HepG2 (cell line): ENCODE results near the gene LYST. TPM values are rescaled to one million over a fixed set of nuclear protein-coding genes. Genes with fewer than 3 reads are reported as not detected.

Experiments used
- CENPT ChIP-seq: sonication (generic); formaldehyde crosslinking; IDR thresholded peaks from 2 replicates; pipeline ENCODE4 v1.8.0; 2022; ENCODE audit warnings: low read depth, mild to moderate bottlenecking, moderate library complexity, missing genetic modification reagents
- KDM5A ChIP-seq: fragments of 200-600 bp; sonication (generic); IDR thresholded peaks from 2 replicates; pipeline ENCODE4 v1.7.0; 2018; ENCODE audit warnings: antibody characterized with exemption, mild to moderate bottlenecking, low read length, borderline replicate concordance
- MAZ ChIP-seq, 2 experiments: sonication (generic) in 1 of 2; formaldehyde crosslinking in 1 of 2; IDR thresholded peaks; 2 replicates each; pipeline versions ENCODE4 v1.5.0 to v1.6.1; 2012 to 2020; ENCODE audit warnings: low read depth in 2 of 2, mild to moderate bottlenecking in 2 of 2, borderline replicate concordance in 1 of 2, improper control_type of control experiment in 1 of 2, low read length in 1 of 2, missing genetic modification reagents in 1 of 2, moderate library complexity in 1 of 2
- NCOA1 ChIP-seq: sonication (generic); formaldehyde crosslinking; IDR thresholded peaks from 2 replicates; pipeline ENCODE4 v1.9.0; 2021; ENCODE audit warnings: missing genetic modification reagents
- NFIC ChIP-seq: IDR thresholded peaks from 2 replicates; pipeline ENCODE4 v1.6.1; 2012; ENCODE audit warnings: mild to moderate bottlenecking, low read length, inconsistent platforms
- PAF1 ChIP-seq: IDR thresholded peaks from 2 replicates; pipeline ENCODE4 v1.6.1; 2016; ENCODE audit warnings: missing genetic modification reagents, missing compliant biosample characterization
- SMARCC2 ChIP-seq: fragments of 450-650 bp; IDR thresholded peaks from 2 replicates; pipeline ENCODE4 v1.6.1; 2017; ENCODE audit warnings: antibody characterized with exemption, mild to moderate bottlenecking
- TGIF2 ChIP-seq: IDR thresholded peaks from 2 replicates; pipeline ENCODE4 v1.6.1; 2016; ENCODE audit warnings: control low read depth, missing compliant biosample characterization
- ZNF143 ChIP-seq: sonication (generic); formaldehyde crosslinking; IDR thresholded peaks from 2 replicates; pipeline ENCODE4 v1.4.0; 2020; ENCODE audit warnings: missing genetic modification reagents
- ZNF446 ChIP-seq: sonication (generic); formaldehyde crosslinking; IDR thresholded peaks from 2 replicates; pipeline ENCODE4 v1.5.0; 2020; ENCODE audit warnings: mild to moderate bottlenecking, missing genetic modification reagents
- ZNF598 ChIP-seq: sonication (generic); formaldehyde crosslinking; IDR thresholded peaks from 2 replicates; pipeline ENCODE4 v1.5.1; 2020; ENCODE audit warnings: mild to moderate bottlenecking, missing genetic modification reagents, borderline replicate concordance
- polyA plus RNA-seq, 8 experiments: library from polyadenylated mRNA; depleted of rRNA in 3 of 8; stranded (reverse) in 7 of 8; unstranded in 1 of 8; fragments of >200 nt; fragmentation: Illumina TruSeq in 4 of 8; extraction: Trizol in 4 of 8; gene quantifications; 2 replicates each; pipeline versions ENCODE4 v1.2.1 to v1.2.3, GENCODE V29; 2011 to 2016; ENCODE audit warnings: low read depth in 4 of 8, missing spikeins in 1 of 8, mixed read lengths in 1 of 8; ENCODE audit not compliant: insufficient read depth in 1 of 8
- total RNA-seq, 5 experiments: library from RNA; depleted of rRNA; stranded (reverse); fragments of >200 nt; fragmentation: Illumina TruSeq; extraction: Trizol; gene quantifications; 2 replicates each; pipeline ENCODE4 v1.2.3, GENCODE V29; 2016; ENCODE audit warnings: low read depth in 1 of 5
- TF ChIP-seq, protein P1 (sequence below): sonication (generic); formaldehyde crosslinking; conservative IDR thresholded peaks from 2 replicates; pipeline ENCODE4 v1.8.0; 2022; ENCODE audit warnings: missing genetic modification reagents
- TF ChIP-seq, protein P2 (sequence below): sonication (generic); formaldehyde crosslinking; IDR thresholded peaks from 2 replicates; pipeline ENCODE4 v1.4.0; 2020; ENCODE audit warnings: mild to moderate bottlenecking, missing genetic modification reagents, borderline replicate concordance
- TF ChIP-seq, protein P3 (sequence below): sonication (generic); formaldehyde crosslinking; IDR thresholded peaks from 2 replicates; pipeline ENCODE4 v1.8.1; 2023; ENCODE audit warnings: mild to moderate bottlenecking, missing genetic modification reagents, borderline replicate concordance
- TF ChIP-seq, protein P4 (sequence below): sonication (generic); formaldehyde crosslinking; IDR thresholded peaks from 2 replicates; pipeline ENCODE4 v1.8.0; 2023; ENCODE audit warnings: mild to moderate bottlenecking, missing genetic modification reagents
- TF ChIP-seq, protein P5 (sequence below): IDR thresholded peaks from 2 replicates; pipeline ENCODE4 v1.6.1; 2016; ENCODE audit warnings: missing biosample characterization, missing genetic modification reagents, low read depth
- TF ChIP-seq, protein P6 (sequence below): sonication (generic); formaldehyde crosslinking; conservative IDR thresholded peaks from 2 replicates; pipeline ENCODE4 v1.4.0; 2020; ENCODE audit warnings: missing genetic modification reagents

The LYST gene
- total and polyA plus RNA-seq, 2 of the 13 experiments (the other 11 are each of a cell fraction or from before 2014, with no cell fraction given), result 0.91 to 2.5 TPM

DNA sequence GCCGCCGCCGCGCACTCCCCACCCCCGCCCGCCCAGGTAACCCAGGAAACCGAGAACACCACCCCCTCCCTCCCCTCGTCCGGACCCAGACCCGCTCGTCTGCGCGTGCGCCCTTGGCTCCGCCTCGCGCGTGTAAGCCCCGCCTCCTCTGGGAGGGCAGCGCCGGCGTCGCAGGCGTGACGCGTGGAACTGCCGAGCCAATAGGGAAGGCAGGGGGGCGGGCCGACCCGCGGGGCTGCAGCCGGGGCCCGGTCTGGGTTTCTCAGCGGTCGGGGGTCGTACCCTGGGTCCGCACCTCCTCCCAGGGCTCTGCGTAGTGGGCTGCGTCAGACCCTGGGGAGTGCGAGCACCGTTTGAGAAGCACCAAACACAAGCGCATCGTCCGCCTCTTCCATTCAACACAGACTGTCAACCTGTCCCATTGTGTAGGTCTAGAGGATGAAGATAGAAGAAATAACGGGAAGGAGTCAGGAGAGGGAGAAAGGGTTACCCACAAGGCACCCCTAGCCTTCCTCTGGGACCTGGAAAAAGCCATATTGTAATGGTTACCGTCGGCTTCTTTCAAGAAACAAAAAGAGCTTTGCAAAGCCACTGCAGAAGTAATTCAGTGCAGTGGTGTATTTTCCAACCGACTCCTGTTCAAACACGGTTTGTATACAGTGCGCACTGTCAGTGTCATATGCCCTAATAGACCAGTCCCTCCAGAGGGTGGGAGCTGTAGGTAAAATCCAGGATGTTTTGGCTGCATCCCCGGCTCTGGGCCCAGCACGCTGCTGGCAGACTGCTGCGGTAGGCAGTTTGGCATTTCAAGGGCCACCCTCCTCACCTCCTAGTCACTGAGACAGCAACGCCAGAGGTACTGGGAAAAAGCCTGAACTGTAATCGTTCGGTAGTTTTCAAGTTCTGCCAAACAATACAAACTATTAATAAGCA lies 473 bp upstream of the LYST start (continued):
- TF ChIP-seq, protein P1, sequence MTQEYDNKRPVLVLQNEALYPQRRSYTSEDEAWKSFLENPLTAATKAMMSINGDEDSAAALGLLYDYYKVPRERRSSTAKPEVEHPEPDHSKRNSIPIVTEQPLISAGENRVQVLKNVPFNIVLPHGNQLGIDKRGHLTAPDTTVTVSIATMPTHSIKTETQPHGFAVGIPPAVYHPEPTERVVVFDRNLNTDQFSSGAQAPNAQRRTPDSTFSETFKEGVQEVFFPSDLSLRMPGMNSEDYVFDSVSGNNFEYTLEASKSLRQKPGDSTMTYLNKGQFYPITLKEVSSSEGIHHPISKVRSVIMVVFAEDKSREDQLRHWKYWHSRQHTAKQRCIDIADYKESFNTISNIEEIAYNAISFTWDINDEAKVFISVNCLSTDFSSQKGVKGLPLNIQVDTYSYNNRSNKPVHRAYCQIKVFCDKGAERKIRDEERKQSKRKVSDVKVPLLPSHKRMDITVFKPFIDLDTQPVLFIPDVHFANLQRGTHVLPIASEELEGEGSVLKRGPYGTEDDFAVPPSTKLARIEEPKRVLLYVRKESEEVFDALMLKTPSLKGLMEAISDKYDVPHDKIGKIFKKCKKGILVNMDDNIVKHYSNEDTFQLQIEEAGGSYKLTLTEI, result no peak
- no peak for TF ChIP-seq ZNF598
- TF ChIP-seq, protein P2, sequence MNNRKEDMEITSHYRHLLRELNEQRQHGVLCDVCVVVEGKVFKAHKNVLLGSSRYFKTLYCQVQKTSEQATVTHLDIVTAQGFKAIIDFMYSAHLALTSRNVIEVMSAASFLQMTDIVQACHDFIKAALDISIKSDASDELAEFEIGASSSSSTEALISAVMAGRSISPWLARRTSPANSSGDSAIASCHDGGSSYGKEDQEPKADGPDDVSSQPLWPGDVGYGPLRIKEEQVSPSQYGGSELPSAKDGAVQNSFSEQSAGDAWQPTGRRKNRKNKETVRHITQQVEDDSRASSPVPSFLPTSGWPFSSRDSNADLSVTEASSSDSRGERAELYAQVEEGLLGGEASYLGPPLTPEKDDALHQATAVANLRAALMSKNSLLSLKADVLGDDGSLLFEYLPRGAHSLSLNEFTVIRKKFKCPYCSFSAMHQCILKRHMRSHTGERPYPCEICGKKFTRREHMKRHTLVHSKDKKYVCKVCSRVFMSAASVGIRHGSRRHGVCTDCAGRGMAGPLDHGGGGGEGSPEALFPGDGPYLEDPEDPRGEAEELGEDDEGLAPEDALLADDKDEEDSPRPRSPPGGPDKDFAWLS (CRISPR knock-in tag), result no peak
- TF ChIP-seq KDM5A, result peak; percentile 64; the same call in 1 of the 2 replicates
- no peak for TF ChIP-seq NFIC
- no peak for TF ChIP-seq ZNF446
- TF ChIP-seq MAZ (IDR thresholded peaks at IDR 0.05; ENCODE audit: borderline replicate concordance, low read depth, low read length), result peak; percentile 24; the same call in 1 of the 2 replicates
- TF ChIP-seq MAZ (CRISPR knock-in tag; IDR thresholded peaks at IDR 0.05; ENCODE audit: low read depth), result peak; percentile 44
- TF ChIP-seq, protein P3, sequence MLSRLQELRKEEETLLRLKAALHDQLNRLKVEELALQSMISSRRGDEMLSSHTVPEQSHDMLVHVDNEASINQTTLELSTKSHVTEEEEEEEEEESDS (CRISPR knock-in tag), result no peak
- TF ChIP-seq, protein P4, sequence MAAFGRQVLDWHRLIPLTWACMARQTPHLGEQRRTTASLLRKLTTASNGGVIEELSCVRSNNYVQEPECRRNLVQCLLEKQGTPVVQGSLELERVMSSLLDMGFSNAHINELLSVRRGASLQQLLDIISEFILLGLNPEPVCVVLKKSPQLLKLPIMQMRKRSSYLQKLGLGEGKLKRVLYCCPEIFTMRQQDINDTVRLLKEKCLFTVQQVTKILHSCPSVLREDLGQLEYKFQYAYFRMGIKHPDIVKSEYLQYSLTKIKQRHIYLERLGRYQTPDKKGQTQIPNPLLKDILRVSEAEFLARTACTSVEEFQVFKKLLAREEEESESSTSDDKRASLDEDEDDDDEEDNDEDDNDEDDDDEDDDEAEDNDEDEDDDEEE (CRISPR knock-in tag), result no peak
- no peak for TF ChIP-seq ZNF143 (CRISPR knock-in tag)
- TF ChIP-seq, protein P5, sequence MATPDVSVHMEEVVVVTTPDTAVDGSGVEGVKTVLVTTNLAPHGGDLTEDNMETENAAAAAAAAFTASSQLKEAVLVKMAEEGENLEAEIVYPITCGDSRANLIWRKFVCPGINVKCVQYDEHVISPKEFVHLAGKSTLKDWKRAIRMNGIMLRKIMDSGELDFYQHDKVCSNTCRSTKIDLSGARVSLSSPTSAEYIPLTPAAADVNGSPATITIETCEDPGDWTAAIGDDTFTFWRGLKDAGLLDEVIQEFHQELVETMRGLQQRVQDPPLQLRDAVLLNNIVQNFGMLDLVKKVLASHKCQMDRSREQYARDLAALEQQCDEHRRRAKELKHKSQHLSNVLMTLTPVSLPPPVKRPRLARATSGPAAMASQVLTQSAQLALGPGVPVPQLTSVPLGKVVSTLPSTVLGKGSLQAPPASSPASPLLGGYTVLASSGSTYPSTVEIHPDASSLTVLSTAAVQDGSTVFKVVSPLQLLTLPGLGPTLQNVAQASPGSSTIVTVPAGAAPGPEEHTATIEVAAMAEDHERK (CRISPR knock-in tag), result no peak
- TF ChIP-seq TGIF2, result 0 out of 2 replicates have a peak, but pooled peaks have one; percentile 24
- TF ChIP-seq, protein P6, sequence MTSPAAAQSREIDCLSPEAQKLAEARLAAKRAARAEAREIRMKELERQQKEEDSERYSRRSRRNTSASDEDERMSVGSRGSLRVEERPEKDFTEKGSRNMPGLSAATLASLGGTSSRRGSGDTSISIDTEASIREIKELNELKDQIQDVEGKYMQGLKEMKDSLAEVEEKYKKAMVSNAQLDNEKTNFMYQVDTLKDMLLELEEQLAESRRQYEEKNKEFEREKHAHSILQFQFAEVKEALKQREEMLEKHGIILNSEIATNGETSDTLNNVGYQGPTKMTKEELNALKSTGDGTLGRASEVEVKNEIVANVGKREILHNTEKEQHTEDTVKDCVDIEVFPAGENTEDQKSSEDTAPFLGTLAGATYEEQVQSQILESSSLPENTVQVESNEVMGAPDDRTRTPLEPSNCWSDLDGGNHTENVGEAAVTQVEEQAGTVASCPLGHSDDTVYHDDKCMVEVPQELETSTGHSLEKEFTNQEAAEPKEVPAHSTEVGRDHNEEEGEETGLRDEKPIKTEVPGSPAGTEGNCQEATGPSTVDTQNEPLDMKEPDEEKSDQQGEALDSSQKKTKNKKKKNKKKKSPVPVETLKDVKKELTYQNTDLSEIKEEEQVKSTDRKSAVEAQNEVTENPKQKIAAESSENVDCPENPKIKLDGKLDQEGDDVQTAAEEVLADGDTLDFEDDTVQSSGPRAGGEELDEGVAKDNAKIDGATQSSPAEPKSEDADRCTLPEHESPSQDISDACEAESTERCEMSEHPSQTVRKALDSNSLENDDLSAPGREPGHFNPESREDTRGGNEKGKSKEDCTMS (CRISPR knock-in tag), result no peak
- TF ChIP-seq CENPT (CRISPR knock-in tag), result no peak
- TF ChIP-seq NCOA1 (CRISPR knock-in tag), result no peak
- TF ChIP-seq PAF1 (CRISPR knock-in tag), result no peak
- TF ChIP-seq SMARCC2, result no peak
